A549 (cell line): ENCODE results near the gene PDZD7. TPM values are rescaled to one million over a fixed set of nuclear protein-coding genes. Genes with fewer than 3 reads are reported as not detected.
"Not testable (repeated sequence)": the region's sequence is repeated elsewhere in the genome, so short reads cannot be mapped to it uniquely, and the experiment has no call there.

Experiments
- ATAC-seq, 2 experiments: fragments of 200-7000 bp in 1 of 2; fragments of >200 bp in 1 of 2; cut with Nextera tagmentation in 1 of 2; cut with Tn5 transposase in 1 of 2; 3 replicates each; pipeline versions ENCODE4 v1.8.0 to v1.9.1; 2018 to 2020; ENCODE audit warnings: mild to moderate bottlenecking in 1 of 2, moderate library complexity in 1 of 2
- CTCF ChIA-PET: fragments of 300-600 bp; sonication (Branson Sonifier 250); formaldehyde crosslinking; extraction: SDS; loops from one replicate; lab custom pipeline; 2021; ENCODE audit warnings: antibody characterized with exemption, inconsistent platforms; lab: Yijun Ruan, JAX
- POLR2A ChIA-PET: fragments of 350-600 bp; formaldehyde crosslinking; extraction: SDS; loops from one replicate; lab custom pipeline; 2021; ENCODE audit warnings: antibody characterized with exemption, inconsistent platforms; lab: Yijun Ruan, JAX
- DNase-seq, 2 experiments: peaks; one replicate each; pipeline versions ENCODE4 v3.0.0 to v3.0.0-alpha.2; 2011 to 2016; ENCODE audit warnings: low read depth in 1 of 2, low spot score in 1 of 2
- FAIRE-seq: peaks from 2 replicates; lab custom pipeline; 2011; peaks lifted over from hg19 to GRCh38; lab: Jason Lieb, UNC
- H3K27ac ChIP-seq, 2 experiments: fragments of >200 bp; sonication (Bioruptor Twin); formaldehyde crosslinking; 3 replicates each; pipeline ENCODE4 v1.5.1; 2016 to 2017
- H3K4me1 ChIP-seq: fragments of >200 bp; sonication (Bioruptor Twin); formaldehyde crosslinking; 3 replicates; pipeline ENCODE4 v1.6.1; 2016
- H3K4me2 ChIP-seq: fragments of >200 bp; sonication (Bioruptor Twin); formaldehyde crosslinking; 3 replicates; pipeline ENCODE4 v1.6.1; 2016
- H3K4me3 ChIP-seq: fragments of >200 bp; sonication (Bioruptor Twin); formaldehyde crosslinking; 3 replicates; pipeline ENCODE4 v1.5.1; 2016
- H3K9me3 ChIP-seq: fragments of >200 bp; sonication (Bioruptor Twin); formaldehyde crosslinking; 3 replicates; pipeline ENCODE4 v1.6.1; 2016
- CBX2 ChIP-seq: fragments of 200-600 bp; sonication (generic); IDR thresholded peaks from 2 replicates; pipeline ENCODE4 v1.6.1; 2016; ENCODE audit warnings: low read depth, mild to moderate bottlenecking, borderline replicate concordance
- CEBPB ChIP-seq, 2 experiments: fragments of >200 bp in 1 of 2; sonication (Bioruptor Twin) in 1 of 2; formaldehyde crosslinking in 1 of 2; IDR thresholded peaks; 2 replicates each; pipeline ENCODE4 v1.6.1; 2012 to 2016
- CHD2 ChIP-seq: fragments of 150-350 bp; IDR thresholded peaks from 2 replicates; pipeline ENCODE4 v1.6.1; 2014; ENCODE audit warnings: low read length; ENCODE audit not compliant: partially characterized antibody
- FOSB ChIP-seq: fragments of 250-450 bp; sonication (Bioruptor Pico); IDR thresholded peaks from 2 replicates; pipeline ENCODE4 v1.5.0; 2020; ENCODE audit warnings: mild to moderate bottlenecking, moderate library complexity
- GATA3 ChIP-seq: IDR thresholded peaks from 2 replicates; pipeline ENCODE4 v1.6.1; 2012; ENCODE audit warnings: borderline replicate concordance
- HDAC2 ChIP-seq: fragments of 200-600 bp; sonication (generic); IDR thresholded peaks from 2 replicates; pipeline ENCODE4 v1.6.1; 2016
- HEYL ChIP-seq: fragments of 250-450 bp; sonication (Bioruptor Pico); IDR thresholded peaks from 2 replicates; pipeline ENCODE4 v1.8.0; 2021; ENCODE audit warnings: mild to moderate bottlenecking, moderate library complexity
- HOXA7 ChIP-seq: fragments of 250-450 bp; sonication (Bioruptor Pico); IDR thresholded peaks from 2 replicates; pipeline ENCODE4 v1.5.0; 2020; ENCODE audit warnings: mild to moderate bottlenecking, moderate library complexity
- HOXB13 ChIP-seq: fragments of 250-450 bp; sonication (Bioruptor Pico); IDR thresholded peaks from 2 replicates; pipeline ENCODE4 v1.5.0; 2020; ENCODE audit warnings: low read depth, mild to moderate bottlenecking, moderate library complexity
- HOXB5 ChIP-seq: fragments of 250-450 bp; sonication (Bioruptor Pico); IDR thresholded peaks from 2 replicates; pipeline ENCODE4 v1.5.0; 2020; ENCODE audit warnings: mild to moderate bottlenecking, moderate library complexity
- MAFK ChIP-seq: fragments of 450-650 bp; IDR thresholded peaks from 2 replicates; pipeline ENCODE4 v1.6.1; 2014; ENCODE audit not compliant: partially characterized antibody
- MAZ ChIP-seq: fragments of 150-350 bp; IDR thresholded peaks from 2 replicates; pipeline ENCODE4 v1.6.1; 2014; ENCODE audit warnings: antibody characterized with exemption, low read depth, low read length, borderline replicate concordance
- MYC ChIP-seq: IDR thresholded peaks from 2 replicates; pipeline ENCODE4 v1.6.1; 2012; ENCODE audit warnings: mild to moderate bottlenecking, inconsistent platforms, low read length, improper control_type of control experiment, borderline replicate concordance
- NFE2L2 ChIP-seq: fragments of 150-350 bp; conservative IDR thresholded peaks from 2 replicates; pipeline ENCODE4 v1.6.1; 2014; ENCODE audit warnings: low read length
- TFCP2L1 ChIP-seq: fragments of 250-450 bp; sonication (Bioruptor Pico); IDR thresholded peaks from 2 replicates; pipeline ENCODE4 v1.5.0; 2021; ENCODE audit warnings: mild to moderate bottlenecking
- TP53 ChIP-seq: fragments of 250-450 bp; sonication (Bioruptor Pico); IDR thresholded peaks from 2 replicates; pipeline ENCODE4 v1.5.0; 2021; ENCODE audit warnings: mild to moderate bottlenecking, moderate library complexity
- ZFP36 ChIP-seq: fragments of 450-650 bp; IDR thresholded peaks from 2 replicates; pipeline ENCODE4 v1.6.1; 2014; ENCODE audit warnings: borderline replicate concordance; ENCODE audit not compliant: partially characterized antibody
- ZSCAN20 ChIP-seq: fragments of 250-450 bp; sonication (Bioruptor Pico); IDR thresholded peaks from 2 replicates; pipeline ENCODE4 v1.8.0; 2022; ENCODE audit warnings: mild to moderate bottlenecking, moderate library complexity
- WGBS: methylation state at CpG from one replicate; pipeline ENCODE4 v1.1.6; 2017; ENCODE audit errors: missing lambda C conversion rate; 5-methylcytosine and 5-hydroxymethylcytosine counted together
- polyA plus RNA-seq, 4 experiments: library from polyadenylated mRNA; depleted of rRNA in 3 of 4; stranded (reverse); fragments of >200 nt; fragmentation: RNase III in 1 of 4; extraction: RNeasy Plus Mini Kit Qiagen cat#74134 plus additional on column Dnase treatment in 1 of 4; gene quantifications; 2 replicates in 3 of 4; 3 replicates in 1 of 4; pipeline ENCODE4 v1.2.3, GENCODE V29; 2011 to 2017
- TF ChIP-seq, protein P1 (sequence below): IDR thresholded peaks from 2 replicates; pipeline ENCODE4 v1.6.1; 2012
- TF ChIP-seq, protein P2 (sequence below): fragments of >200 bp; sonication (Bioruptor Twin); formaldehyde crosslinking; IDR thresholded peaks from 3 replicates; pipeline ENCODE4 v1.5.1; 2016
- TF ChIP-seq, protein P3 (sequence below): fragments of 250-450 bp; sonication (Bioruptor Pico); IDR thresholded peaks from 2 replicates; pipeline ENCODE4 v1.5.0; 2021; ENCODE audit warnings: mild to moderate bottlenecking, moderate library complexity, borderline replicate concordance
- TF ChIP-seq, protein P4 (sequence below): fragments of >200 bp; sonication (Bioruptor Twin); formaldehyde crosslinking; IDR thresholded peaks from 2 replicates; pipeline ENCODE4 v1.6.1; 2016

PDZD7 gene
- polyA plus RNA-seq, 2 of the 4 experiments (the other 2 are of a cell fraction) = 0.21 to 0.56 TPM

DNA sequence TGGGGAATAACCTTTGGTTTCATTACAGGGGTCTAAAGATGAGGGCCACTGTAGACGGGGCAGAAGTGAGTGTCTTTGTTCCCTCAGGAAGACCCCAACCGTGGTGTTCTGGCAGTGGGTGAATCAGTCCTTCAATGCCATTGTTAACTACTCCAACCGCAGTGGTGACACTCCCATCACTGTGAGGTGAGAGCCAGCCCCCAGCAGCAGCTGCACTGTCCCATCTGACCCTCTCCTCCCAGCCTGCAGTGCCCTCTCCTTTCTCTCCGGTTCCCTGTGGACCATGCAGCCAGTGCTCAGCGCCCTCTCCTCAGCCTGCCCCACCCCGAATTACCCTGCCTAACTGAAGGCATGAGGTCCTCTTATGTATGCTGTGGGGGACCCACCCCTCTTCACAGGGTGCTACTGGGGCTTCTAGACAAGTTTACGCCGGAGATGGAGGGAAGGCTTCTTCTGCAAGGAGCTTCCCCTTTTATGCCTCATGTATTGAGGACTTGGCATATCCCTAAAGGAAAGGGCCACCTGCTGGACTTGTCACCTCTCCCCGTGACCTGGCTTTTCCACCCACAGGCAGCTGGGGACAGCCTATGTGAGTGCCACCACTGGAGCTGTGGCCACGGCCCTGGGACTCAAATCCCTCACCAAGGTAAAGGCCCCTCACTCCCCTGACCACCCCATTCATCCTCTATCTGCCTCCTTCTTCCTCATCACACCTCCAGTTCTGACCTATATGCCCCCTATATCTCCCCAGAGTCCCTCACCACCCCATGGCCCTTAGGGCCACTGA is 5.2 kb upstream of the PDZD7 start:
- 82% methylated on average over 8 of the region's 10 CpGs for WGBS
- Histone ChIP-seq H3K4me3 (no peak overlapping the region), H3K4me1 (peaks cover 12% of the 10 kb centered on the region), H3K9me3 (no peaks in the 10 kb centered on the region), H3K4me2 (no peak overlapping the region), H3K27ac (no peak overlapping the region)
- no peak for DNase-seq
- ATAC-seq = no peak
- CTCF ChIA-PET = interaction anchor here (0.6 to 59.3 kb wide), 7 partner anchors 11 to 986 kb away, joined by 3 to 2364 read pairs (median 24); partner anchors contain the start of genes KAZALD1 and LZTS2
- no peak for FAIRE-seq
- no peak for TF ChIP-seq MAFK
- TF ChIP-seq, protein P1, sequence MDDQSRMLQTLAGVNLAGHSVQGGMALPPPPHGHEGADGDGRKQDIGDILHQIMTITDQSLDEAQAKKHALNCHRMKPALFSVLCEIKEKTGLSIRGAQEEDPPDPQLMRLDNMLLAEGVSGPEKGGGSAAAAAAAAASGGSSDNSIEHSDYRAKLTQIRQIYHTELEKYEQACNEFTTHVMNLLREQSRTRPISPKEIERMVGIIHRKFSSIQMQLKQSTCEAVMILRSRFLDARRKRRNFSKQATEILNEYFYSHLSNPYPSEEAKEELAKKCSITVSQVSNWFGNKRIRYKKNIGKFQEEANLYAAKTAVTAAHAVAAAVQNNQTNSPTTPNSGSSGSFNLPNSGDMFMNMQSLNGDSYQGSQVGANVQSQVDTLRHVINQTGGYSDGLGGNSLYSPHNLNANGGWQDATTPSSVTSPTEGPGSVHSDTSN = no peak
- TF ChIP-seq HDAC2 = no peak
- TF ChIP-seq HOXB13 (CRISPR knock-in tag) = no peak
- TF ChIP-seq TP53 (CRISPR knock-in tag) = no peak
- POLR2A ChIA-PET = no interaction called here

DNA sequence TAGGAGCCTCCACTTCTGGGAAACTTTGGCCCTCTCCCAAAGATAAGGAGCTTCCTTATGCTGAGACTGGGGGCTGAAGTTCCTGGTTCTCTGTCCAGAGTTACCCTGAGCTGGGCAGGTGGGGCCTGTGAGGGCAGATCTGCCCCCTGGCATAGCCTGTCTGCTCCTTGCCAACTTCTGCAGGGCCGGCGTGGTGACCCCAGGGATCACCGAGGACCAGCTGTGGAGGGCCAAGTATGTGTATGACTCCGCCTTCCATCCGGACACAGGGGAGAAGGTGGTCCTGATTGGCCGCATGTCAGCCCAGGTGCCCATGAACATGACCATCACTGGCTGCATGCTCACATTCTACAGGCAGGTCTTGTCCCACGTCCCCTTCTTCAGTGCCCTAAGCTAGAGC is 4.4 kb upstream of the PDZD7 start:
- WGBS = 94% methylated on average over 6 of the region's 7 CpGs
- Histone ChIP-seq H3K4me1 (peaks cover 13% of the 10 kb centered on the region), H3K4me3 (no peak overlapping the region), H3K4me2 (no peak overlapping the region)
- no peak for DNase-seq
- POLR2A ChIA-PET = interaction anchor here (1.1 kb wide), 1 partner anchor 8 kb away, joined by 3 read pairs; no protein-coding TSS in a partner anchor
- TF ChIP-seq GATA3 (no peak), ZFP36 (no peak), HDAC2 (no peak), NFE2L2 (no peak), CEBPB (IDR thresholded peaks at IDR 0.05) (no peak), HOXA7 (CRISPR knock-in tag) (no peak), ZSCAN20 (CRISPR knock-in tag) (no peak), CHD2 (no peak), MYC (no peak), MAZ (no peak), CBX2 (no peak), HEYL (no peak), TFCP2L1 (no peak), HOXB5 (CRISPR knock-in tag) (no peak), FOSB (no peak)
- TF ChIP-seq, protein P2, sequence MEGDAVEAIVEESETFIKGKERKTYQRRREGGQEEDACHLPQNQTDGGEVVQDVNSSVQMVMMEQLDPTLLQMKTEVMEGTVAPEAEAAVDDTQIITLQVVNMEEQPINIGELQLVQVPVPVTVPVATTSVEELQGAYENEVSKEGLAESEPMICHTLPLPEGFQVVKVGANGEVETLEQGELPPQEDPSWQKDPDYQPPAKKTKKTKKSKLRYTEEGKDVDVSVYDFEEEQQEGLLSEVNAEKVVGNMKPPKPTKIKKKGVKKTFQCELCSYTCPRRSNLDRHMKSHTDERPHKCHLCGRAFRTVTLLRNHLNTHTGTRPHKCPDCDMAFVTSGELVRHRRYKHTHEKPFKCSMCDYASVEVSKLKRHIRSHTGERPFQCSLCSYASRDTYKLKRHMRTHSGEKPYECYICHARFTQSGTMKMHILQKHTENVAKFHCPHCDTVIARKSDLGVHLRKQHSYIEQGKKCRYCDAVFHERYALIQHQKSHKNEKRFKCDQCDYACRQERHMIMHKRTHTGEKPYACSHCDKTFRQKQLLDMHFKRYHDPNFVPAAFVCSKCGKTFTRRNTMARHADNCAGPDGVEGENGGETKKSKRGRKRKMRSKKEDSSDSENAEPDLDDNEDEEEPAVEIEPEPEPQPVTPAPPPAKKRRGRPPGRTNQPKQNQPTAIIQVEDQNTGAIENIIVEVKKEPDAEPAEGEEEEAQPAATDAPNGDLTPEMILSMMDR = no peak
- TF ChIP-seq, protein P3, sequence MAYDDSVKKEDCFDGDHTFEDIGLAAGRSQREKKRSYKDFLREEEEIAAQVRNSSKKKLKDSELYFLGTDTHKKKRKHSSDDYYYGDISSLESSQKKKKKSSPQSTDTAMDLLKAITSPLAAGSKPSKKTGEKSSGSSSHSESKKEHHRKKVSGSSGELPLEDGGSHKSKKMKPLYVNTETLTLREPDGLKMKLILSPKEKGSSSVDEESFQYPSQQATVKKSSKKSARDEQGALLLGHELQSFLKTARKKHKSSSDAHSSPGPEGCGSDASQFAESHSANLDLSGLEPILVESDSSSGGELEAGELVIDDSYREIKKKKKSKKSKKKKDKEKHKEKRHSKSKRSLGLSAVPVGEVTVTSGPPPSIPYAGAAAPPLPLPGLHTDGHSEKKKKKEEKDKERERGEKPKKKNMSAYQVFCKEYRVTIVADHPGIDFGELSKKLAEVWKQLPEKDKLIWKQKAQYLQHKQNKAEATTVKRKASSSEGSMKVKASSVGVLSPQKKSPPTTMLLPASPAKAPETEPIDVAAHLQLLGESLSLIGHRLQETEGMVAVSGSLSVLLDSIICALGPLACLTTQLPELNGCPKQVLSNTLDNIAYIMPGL = no peak
- TF ChIP-seq, protein P4, sequence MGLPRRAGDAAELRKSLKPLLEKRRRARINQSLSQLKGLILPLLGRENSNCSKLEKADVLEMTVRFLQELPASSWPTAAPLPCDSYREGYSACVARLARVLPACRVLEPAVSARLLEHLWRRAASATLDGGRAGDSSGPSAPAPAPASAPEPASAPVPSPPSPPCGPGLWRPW = no peak
- TF ChIP-seq, all 56 proteins: peak for 0
- FAIRE-seq = no peak
- no peak overlapping the region for H3K27ac ChIP-seq
- H3K9me3 ChIP-seq = no peaks in the 10 kb centered on the region
- CTCF ChIA-PET = interaction anchor here (1.0 to 59.3 kb wide), 6 partner anchors 10 to 107 kb away, joined by 4 to 2364 read pairs (median 84); partner anchors contain the start of genes KAZALD1 and LZTS2
- no peak for ATAC-seq

DNA sequence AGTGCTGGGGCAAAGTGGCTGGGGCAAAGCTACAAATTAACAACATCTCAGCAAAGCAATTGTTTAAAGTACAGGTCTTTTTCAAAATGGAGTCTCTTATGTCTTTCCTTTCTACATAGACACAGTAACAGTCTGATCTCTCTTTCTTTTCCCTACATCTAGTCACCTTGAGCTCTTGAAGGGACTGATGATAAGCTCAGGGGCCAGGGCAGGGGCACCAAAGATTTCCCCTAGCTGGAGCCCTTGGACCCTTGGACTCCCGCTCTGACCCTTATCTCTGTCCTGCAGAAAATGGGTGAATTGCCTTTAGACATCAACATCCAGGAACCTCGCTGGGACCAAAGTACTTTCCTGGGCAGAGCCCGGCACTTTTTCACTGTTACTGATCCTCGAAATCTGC is 3.5 kb upstream of the PDZD7 start:
- H3K27ac ChIP-seq, ATAC-seq, H3K4me2 ChIP-seq, H3K4me3 ChIP-seq, DNase-seq, H3K9me3 ChIP-seq, FAIRE-seq: not testable (repeated sequence)
- H3K4me1 ChIP-seq = peaks cover 19% of the 10 kb centered on the region
- POLR2A ChIA-PET = interaction anchor here (1.1 kb wide), 1 partner anchor 9 kb away, joined by 3 read pairs; no protein-coding TSS in a partner anchor
- CTCF ChIA-PET = interaction anchor here (1.0 to 59.3 kb wide), 5 partner anchors 17 to 108 kb away, joined by 4 to 2364 read pairs (median 145); partner anchors contain the start of genes KAZALD1 and LZTS2
- 92% methylated on average over 4 of the region's 4 CpGs for WGBS
